ENCODE data around the gene CNR2.

GRCh38 chr1:23845163-23845562 is 68.0 kb downstream of the CNR2 start:
- no peak for TF ChIP-seq ZFP3 (CRISPR knock-in tag; IDR thresholded peaks at IDR 0.05)
- TF ChIP-seq GLIS3 (CRISPR knock-in tag; IDR thresholded peaks at IDR 0.05) = no peak
- no peak for TF ChIP-seq ARNTL (CRISPR knock-in tag; IDR thresholded peaks at IDR 0.05; ENCODE audit: borderline replicate concordance, low read depth)
- TF ChIP-seq ESRRG (CRISPR knock-in tag; IDR thresholded peaks at IDR 0.05) = no peak
- TF ChIP-seq ZFP30 (CRISPR knock-in tag; IDR thresholded peaks at IDR 0.05) = no peak
- no peak for TF ChIP-seq CSDC2 (CRISPR knock-in tag; IDR thresholded peaks at IDR 0.05)
- TF ChIP-seq CSRNP3 (CRISPR knock-in tag; IDR thresholded peaks at IDR 0.05) = no peak
- TF ChIP-seq BACH2 (CRISPR knock-in tag; IDR thresholded peaks at IDR 0.05; ENCODE audit: borderline replicate concordance) = no peak

Data from SK-N-SH treated with all-trans-retinoic acid at 6 μM for 48 hours (cell line).